Fibroblast of lung (primary cell): ENCODE measurements around the gene RALY.

Source experiments
- CTCF ChIP-seq, 2 donors: IDR thresholded peaks in 1 of 2; conservative IDR thresholded peaks in 1 of 2; 1 replicate in 1 of 2; 2 replicates in 1 of 2; pipeline ENCODE4 v1.5.1; 2011 to 2012; ENCODE audit warnings: low read length in 2 of 2, control low read depth in 1 of 2, inconsistent platforms in 1 of 2, low read depth in 1 of 2, mild to moderate bottlenecking in 1 of 2
- EZH2 ChIP-seq: IDR thresholded peaks from 2 replicates; pipeline ENCODE4 v1.5.1; 2012; ENCODE audit warnings: low read length, control low read depth, mild to moderate bottlenecking; ENCODE audit errors: missing control alignments

- TF ChIP-seq CTCF (conservative IDR thresholded peaks at IDR 0.05 in 1 of 2, IDR thresholded peaks at IDR 0.05 in 1 of 2; ENCODE audit: low read depth in 1 of 2, low read length in 2 of 2) (no peak), EZH2 (no peak)
Observed at GRCh38 chr20:34037767-34038166, 44.1 kb downstream of the RALY start.
